RWPE1 (cell line): ENCODE data around the gene HDAC5.
"Not testable (repeated sequence)": the region's sequence is repeated elsewhere in the genome, so short reads cannot be mapped to it uniquely, and the experiment has no call there.

Source experiments
- CTCF ChIA-PET: fragments of 350-600 bp; sonication (Branson Sonifier 250); formaldehyde crosslinking; extraction: SDS; loops from one replicate; lab custom pipeline; 2021; lab: Yijun Ruan, JAX
- POLR2A ChIA-PET: fragments of 400-600 bp; formaldehyde crosslinking; extraction: SDS; loops from one replicate; lab custom pipeline; 2020; ENCODE audit warnings: antibody characterized with exemption; ENCODE audit not compliant: low non-redundant PET; lab: Yijun Ruan, JAX
- DNase-seq: peaks from one replicate; pipeline ENCODE4 v3.0.0; 2012; ENCODE audit warnings: low spot score
- H3K27ac ChIP-seq: fragments of 450-650 bp; 2 replicates; pipeline ENCODE4 v1.5.1; 2017
- TF ChIP-seq, protein P1 (sequence below): fragments of 450-650 bp; conservative IDR thresholded peaks from 2 replicates; pipeline ENCODE4 v1.5.1; 2017; ENCODE audit warnings: low read depth, mild to moderate bottlenecking

The HDAC5 gene

GRCh38 chr17:44133918-44134476 is 10.6 kb upstream of the HDAC5 start:
- DNase-seq: no peak
- POLR2A ChIA-PET: no interaction called here
- peak overlapping the region; percentile 0; the same call in 1 of the 2 replicates for H3K27ac ChIP-seq
- TF ChIP-seq, protein P1, sequence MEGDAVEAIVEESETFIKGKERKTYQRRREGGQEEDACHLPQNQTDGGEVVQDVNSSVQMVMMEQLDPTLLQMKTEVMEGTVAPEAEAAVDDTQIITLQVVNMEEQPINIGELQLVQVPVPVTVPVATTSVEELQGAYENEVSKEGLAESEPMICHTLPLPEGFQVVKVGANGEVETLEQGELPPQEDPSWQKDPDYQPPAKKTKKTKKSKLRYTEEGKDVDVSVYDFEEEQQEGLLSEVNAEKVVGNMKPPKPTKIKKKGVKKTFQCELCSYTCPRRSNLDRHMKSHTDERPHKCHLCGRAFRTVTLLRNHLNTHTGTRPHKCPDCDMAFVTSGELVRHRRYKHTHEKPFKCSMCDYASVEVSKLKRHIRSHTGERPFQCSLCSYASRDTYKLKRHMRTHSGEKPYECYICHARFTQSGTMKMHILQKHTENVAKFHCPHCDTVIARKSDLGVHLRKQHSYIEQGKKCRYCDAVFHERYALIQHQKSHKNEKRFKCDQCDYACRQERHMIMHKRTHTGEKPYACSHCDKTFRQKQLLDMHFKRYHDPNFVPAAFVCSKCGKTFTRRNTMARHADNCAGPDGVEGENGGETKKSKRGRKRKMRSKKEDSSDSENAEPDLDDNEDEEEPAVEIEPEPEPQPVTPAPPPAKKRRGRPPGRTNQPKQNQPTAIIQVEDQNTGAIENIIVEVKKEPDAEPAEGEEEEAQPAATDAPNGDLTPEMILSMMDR: no peak
- CTCF ChIA-PET: interaction anchor here (0.5 to 1.0 kb wide), 2 partner anchors 7 to 10 kb away, joined by 4 to 5 read pairs; partner anchors contain the start of gene HDAC5

DNA sequence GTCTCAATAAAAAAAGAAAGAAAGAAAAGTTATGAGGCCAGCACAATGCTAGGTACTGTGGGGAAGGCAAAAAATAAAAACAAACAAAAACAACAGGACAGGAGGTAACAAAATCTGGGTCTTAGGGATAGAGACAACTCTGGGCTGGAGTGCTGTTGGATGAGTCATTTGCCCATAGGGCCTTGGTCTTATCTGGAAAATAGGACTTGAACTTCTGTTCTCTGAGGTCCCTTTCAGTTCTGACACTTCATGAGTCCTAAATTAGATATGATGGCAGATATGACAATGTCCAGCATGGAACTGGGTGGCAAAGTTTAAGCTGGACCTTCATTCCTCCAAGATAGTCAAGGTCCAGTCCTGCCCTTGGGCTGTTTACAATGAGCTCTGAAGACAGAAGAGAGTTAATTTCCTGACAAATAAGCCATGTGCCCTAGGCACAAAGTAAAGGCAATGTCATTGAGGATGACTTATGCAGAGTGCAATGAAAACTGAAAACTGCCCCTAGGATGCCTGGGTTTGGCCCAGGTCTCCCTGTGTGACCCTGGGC is 8.9 kb upstream of the HDAC5 start:
- CTCF ChIA-PET: no interaction called here
- TF ChIP-seq, protein P1: no peak
- no peak for DNase-seq
- POLR2A ChIA-PET: no interaction called here
- H3K27ac ChIP-seq: no peak overlapping the region

DNA sequence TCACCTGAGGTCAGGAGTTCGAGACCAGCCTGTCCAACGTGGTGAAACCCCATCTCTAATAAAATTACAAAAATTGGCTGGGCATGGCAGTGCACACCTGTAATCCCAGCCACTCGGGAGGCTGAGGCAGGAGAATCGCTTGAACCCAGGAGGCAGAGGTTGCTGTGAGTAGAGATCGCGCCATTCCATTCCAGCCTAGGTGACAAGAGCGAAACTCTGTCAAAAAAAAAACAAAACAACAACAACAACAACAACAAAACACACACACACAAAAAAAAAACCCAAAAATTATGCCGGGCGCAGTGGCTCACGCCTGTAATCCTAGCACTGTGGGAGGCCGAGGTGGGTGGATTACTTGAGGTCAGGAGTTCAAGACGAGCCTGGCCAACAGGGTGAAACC is 7.9 kb upstream of the HDAC5 start:
- POLR2A ChIA-PET, CTCF ChIA-PET, DNase-seq: not testable (repeated sequence)
- peak overlapping the region; percentile 12; the same call in 1 of the 2 replicates for H3K27ac ChIP-seq

DNA sequence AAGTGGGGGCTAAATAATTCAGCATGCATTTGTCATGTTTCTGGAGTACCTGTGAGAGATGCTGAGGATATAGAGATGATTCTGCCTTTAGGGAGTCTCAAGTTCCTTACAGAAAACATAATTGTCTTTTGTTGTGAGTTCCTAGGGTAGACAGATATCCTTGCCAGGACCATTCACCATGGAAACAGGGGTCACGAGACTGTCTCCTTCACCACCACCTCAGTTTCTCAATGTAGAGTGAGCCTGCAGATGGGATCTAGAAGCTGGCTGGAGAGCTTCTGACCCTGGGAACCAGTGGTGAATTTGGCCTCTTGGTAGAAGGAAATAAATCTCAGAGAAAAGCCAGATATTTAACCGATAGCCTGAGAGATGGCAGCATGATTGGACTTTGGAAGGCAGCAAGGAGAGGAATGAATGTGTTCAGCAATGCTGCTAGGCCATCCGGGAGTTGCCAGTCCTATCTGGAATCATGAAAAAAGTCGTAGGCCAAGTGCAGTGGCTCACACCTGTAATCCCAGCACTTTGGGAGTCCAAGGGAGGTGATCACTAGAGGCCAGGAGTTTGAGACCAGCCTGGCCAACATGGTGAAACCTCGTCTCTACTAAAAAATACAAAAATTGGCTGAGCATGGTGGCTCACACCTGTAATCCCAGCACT is 7.4 kb upstream of the HDAC5 start:
- H3K27ac ChIP-seq: peak overlapping the region; percentile 12; the same call in 1 of the 2 replicates
- TF ChIP-seq, protein P1: no peak
- DNase-seq: no peak
- POLR2A ChIA-PET: no interaction called here
- CTCF ChIA-PET: interaction anchor here (0.6 to 0.7 kb wide), 3 partner anchors 25 to 712 kb away, joined by 3 to 5 read pairs (median 3); no protein-coding TSS in a partner anchor

GRCh38 chr17:44128383-44128782 is 4.9 kb upstream of the HDAC5 start:
- ChIA-PET POLR2A (interaction anchor here (0.6 kb wide), 1 partner anchor 133 kb away, joined by 3 read pairs; no protein-coding TSS in a partner anchor), CTCF (interaction anchor here (0.6 kb wide), 1 partner anchor 17 kb away, joined by 6 read pairs; no protein-coding TSS in a partner anchor)
- DNase-seq: no peak
- TF ChIP-seq, protein P1: no peak
- H3K27ac ChIP-seq: no peak overlapping the region

- TF ChIP-seq, protein P1: peak; percentile 13
- POLR2A ChIA-PET: interaction anchor here (0.5 to 1.1 kb wide), 2 partner anchors 17 to 37 kb away, joined by 3 to 6 read pairs; no protein-coding TSS in a partner anchor
- CTCF ChIA-PET: interaction anchor here (0.6 to 1.2 kb wide), 4 partner anchors 10 to 37 kb away, joined by 4 to 5 read pairs (median 4); no protein-coding TSS in a partner anchor
- peak overlapping the region; percentile 96 for H3K27ac ChIP-seq
- DNase-seq: no peak
Measured at GRCh38 chr17:44124118-44124438, 637 bp upstream of the HDAC5 start.
